Psoas muscle (tissue), 8 donors: ENCODE results near the gene HTR4. TPM values are rescaled to one million over a fixed set of nuclear protein-coding genes. Genes with fewer than 3 reads are reported as not detected.

Source experiments
- ATAC-seq, 4 donors: fragments of 200-7000 bp; cut with Tn5 transposase; one replicate each; pipeline ENCODE4 v1.9.1; 2020; ENCODE audit warnings: moderate library complexity in 3 of 4, mild to moderate bottlenecking in 2 of 4
- DNase-seq, 2 donors: peaks; one replicate each; pipeline ENCODE4 v3.0.0-alpha.2; 2020
- H3K27ac ChIP-seq: fragments of 200-600 bp; one replicate; pipeline ENCODE4 v1.8.0; 2022
- H3K27me3 ChIP-seq, 3 donors: fragments of 200-600 bp in 1 of 3; one replicate each; pipeline versions ENCODE4 v1.6.1 to v1.8.0; 2013 to 2022; ENCODE audit warnings: low read length in 2 of 3, mild to moderate bottlenecking in 2 of 3, moderate library complexity in 1 of 3; ENCODE audit not compliant: insufficient read depth in 3 of 3
- H3K36me3 ChIP-seq, 2 donors: fragments of 200-600 bp in 1 of 2; one replicate each; pipeline versions ENCODE4 v1.6.1 to v1.8.0; 2013 to 2022; ENCODE audit warnings: low read depth in 1 of 2, mild to moderate bottlenecking in 1 of 2, moderate library complexity in 1 of 2; ENCODE audit not compliant: insufficient read depth in 1 of 2
- H3K4me1 ChIP-seq: fragments of 200-600 bp; one replicate; pipeline ENCODE4 v1.8.0; 2022
- H3K4me3 ChIP-seq: fragments of 200-600 bp; one replicate; pipeline ENCODE4 v1.8.0; 2022; ENCODE audit warnings: mild to moderate bottlenecking
- H3K9me3 ChIP-seq: fragments of 200-600 bp; one replicate; pipeline ENCODE4 v1.8.0; 2022
- WGBS, 3 donors: extraction: QIAGEN DNeasy Blood & Tissue Kit; methylation state at CpG; one replicate each; pipeline versions ENCODE4 v1.1.6 to v1.1.7; 2013; 5-methylcytosine and 5-hydroxymethylcytosine counted together
- intact Hi-C, 2 donors: fragments of 100-400 bp; cut with DNase I; formaldehyde crosslinking; loops; one replicate each; pipeline versions ENCODE4 v1.11.0 to v1.14.2; 2022
- polyA plus RNA-seq, 3 donors: library from polyadenylated mRNA; stranded (reverse); fragments of 200-250 nt; gene quantifications; one replicate each; pipeline ENCODE4 v1.2.3, GENCODE V29; 2013
- total RNA-seq, 4 donors: library from RNA; stranded (reverse); fragmentation: NEBNext Ultra II Directional in 2 of 4; extraction: Animal tissue kit (Norgen Biotek cat#: 25700) in 2 of 4; gene quantifications; one replicate each; pipeline versions ENCODE4 v1.2.1 to v1.2.4, GENCODE V29; 2021 to 2023
- TF ChIP-seq, protein P1 (sequence below): fragments of 200-600 bp; IDR thresholded peaks from one replicate; pipeline ENCODE4 v1.8.0; 2022; ENCODE audit warnings: antibody characterized with exemption
- donor health status: healthy with polysubstance abuse.
- donor health status: DM: no; HTN: no; CAD: no; lungs with moderate emphysema.
- donor health status: Bipolar disorder and iron deficiency.
- donor health status: healthy.
- donor health status: DM: yes; HTN: yes; CAD: no.
- donor health status: DM: no; HTN: no; CAD: no.
- donor health status: DM: no; HTN: no; CAD: no.
- donor health status: DM: yes; HTN: yes; CAD: no.

Gene HTR4
- total and polyA plus RNA-seq, 7 donors: 0.01 to 0.46 (median 0.17) TPM; not detected in 3

DNA sequence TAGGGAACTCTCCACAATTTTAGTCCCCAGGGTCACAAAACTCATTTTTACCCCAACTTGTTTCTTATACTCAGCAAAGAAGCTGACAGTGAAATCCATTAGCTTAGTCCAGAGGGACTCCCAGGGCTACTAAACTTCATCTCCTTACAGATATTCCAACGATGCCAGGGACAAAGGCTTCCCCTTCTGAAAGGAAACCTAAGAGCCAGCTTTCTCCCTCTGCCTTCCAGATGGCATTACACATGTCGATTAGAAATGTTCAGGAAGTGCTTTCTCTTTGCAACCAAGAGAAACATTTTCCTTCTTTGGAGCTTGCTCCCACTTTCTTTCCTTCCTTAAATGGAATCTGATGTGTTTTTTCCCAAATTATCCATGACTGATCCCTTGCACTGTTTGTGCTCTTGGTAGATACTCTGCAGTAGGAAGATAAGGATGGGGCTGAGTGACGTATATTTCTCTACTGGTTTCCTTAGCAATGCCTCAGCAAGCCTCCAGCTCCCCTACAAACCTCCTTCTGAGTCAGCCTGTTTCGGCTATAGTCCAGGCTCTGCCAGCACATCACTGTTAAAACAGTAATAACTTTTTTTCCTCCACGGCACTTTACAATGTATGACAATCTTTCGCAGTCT lies 43.0 kb upstream of the HTR4 start:
- no peaks in the 10 kb centered on the region for H3K27me3 ChIP-seq
- no peak overlapping the region for H3K27ac ChIP-seq
- no peak overlapping the region for H3K4me3 ChIP-seq
- DNase-seq (no peak), ATAC-seq (no peak)
- 52 to 69% (median 57%) methylated on average over 6 of the region's 6 CpGs for whole genome bisulfite sequencing, 3 donors
- peaks cover 4% of the 10 kb centered on the region for H3K9me3 ChIP-seq
- no peaks in the 10 kb centered on the region for H3K36me3 ChIP-seq
- TF ChIP-seq, protein P1, sequence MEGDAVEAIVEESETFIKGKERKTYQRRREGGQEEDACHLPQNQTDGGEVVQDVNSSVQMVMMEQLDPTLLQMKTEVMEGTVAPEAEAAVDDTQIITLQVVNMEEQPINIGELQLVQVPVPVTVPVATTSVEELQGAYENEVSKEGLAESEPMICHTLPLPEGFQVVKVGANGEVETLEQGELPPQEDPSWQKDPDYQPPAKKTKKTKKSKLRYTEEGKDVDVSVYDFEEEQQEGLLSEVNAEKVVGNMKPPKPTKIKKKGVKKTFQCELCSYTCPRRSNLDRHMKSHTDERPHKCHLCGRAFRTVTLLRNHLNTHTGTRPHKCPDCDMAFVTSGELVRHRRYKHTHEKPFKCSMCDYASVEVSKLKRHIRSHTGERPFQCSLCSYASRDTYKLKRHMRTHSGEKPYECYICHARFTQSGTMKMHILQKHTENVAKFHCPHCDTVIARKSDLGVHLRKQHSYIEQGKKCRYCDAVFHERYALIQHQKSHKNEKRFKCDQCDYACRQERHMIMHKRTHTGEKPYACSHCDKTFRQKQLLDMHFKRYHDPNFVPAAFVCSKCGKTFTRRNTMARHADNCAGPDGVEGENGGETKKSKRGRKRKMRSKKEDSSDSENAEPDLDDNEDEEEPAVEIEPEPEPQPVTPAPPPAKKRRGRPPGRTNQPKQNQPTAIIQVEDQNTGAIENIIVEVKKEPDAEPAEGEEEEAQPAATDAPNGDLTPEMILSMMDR: no peak
- H3K4me1 ChIP-seq: no peaks in the 10 kb centered on the region
- intact Hi-C loops: no loop called here

DNA sequence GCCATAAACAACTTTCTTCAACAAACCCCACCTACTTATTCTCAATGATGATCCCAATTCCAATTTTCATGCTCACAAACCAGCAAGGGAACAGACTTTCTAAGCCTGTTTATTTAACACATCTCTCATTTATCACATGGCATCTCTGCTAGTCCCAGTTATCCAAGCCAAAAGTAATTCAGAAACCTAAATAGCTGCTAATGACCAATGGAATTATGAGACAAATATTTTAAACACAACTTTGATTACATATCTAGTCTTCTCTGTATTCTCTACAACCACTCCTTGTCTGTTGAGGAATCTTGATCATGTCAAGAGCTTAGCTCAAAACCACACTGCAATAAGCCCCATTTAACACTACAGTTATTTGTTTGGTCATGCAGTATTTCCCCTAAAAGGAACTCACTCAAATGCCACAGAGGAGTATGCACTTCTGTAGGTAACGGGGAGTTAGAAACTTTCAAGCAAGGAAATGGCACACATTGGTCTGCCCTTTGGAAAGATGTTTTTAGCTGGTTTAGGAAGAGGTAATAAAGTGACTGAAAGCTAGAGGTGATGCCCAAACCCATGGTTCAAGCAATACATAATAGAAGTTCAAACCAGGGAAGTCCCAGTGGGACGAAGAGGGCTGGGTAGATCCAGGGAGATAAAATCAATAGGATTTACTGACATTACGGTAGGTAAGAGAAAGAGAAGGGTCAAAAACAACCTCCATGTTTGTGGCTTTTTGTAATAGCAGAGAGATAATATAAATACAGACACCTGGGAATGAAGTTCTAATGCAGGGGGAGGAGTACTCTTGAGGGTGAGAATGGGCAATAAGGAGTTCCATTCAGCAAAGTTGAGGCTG lies 42.1 kb upstream of the HTR4 start:
- ATAC-seq (no peak), DNase-seq (no peak)
- intact Hi-C loops: no loop called here
- H3K36me3 ChIP-seq: no peaks in the 10 kb centered on the region
- no peaks in the 10 kb centered on the region for H3K27me3 ChIP-seq
- H3K4me1 ChIP-seq: no peaks in the 10 kb centered on the region
- H3K9me3 ChIP-seq: peaks cover 2% of the 10 kb centered on the region
- TF ChIP-seq, protein P1: no peak
- no peak overlapping the region for H3K27ac ChIP-seq
- 87 to 91% (median 91%) methylated on average over 3 of the region's 3 CpGs for WGBS, 3 donors
- no peak overlapping the region for H3K4me3 ChIP-seq

DNA sequence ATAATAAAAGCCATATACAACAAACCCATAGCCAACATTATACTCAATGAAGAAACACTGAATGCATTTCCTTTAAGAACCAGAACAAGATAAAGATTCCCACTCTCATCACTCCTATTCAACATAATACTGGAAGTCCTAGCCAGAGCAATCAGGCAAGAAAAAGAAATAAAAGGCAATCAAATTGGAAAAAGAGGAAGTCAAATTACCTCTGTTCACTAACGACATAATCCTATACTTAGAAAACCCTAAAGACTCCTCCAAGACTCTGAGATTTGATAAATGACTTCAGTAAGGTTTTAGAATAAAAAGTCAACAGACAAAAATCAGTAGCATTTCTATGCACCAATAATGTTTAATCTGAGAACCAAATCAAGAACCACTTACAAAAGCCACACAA lies 36.6 kb upstream of the HTR4 start:
- intact Hi-C loops: no loop called here
- Histone ChIP-seq H3K27ac (no peak overlapping the region), H3K4me3 (no peak overlapping the region), H3K9me3 (peaks cover 15% of the 10 kb centered on the region), H3K4me1 (no peaks in the 10 kb centered on the region), H3K27me3 (no peaks in the 10 kb centered on the region), H3K36me3 (no peaks in the 10 kb centered on the region)
- ATAC-seq (no peak), DNase-seq (no peak)
- WGBS, 3 donors: 59 to 72% (median 71%) methylated on average over 1 of the region's 1 CpG
- TF ChIP-seq, protein P1: no peak

DNA sequence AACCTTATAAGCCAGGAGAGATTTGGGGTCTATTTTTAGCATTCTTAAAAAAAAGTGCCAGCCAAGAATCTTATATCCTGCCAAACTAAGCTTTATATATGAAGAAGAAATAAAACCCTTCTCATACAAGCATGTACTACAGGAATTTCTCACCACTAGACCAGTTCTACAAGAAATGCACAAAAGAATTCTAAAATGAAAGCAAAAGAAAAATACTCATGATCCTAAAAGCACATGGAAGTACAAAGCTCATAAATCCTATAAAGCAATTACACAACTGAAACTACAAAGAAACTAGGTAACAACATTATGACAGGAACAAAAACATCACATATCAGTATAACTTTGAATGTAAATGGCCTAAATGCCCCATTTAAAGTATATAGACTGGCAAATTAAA lies 34.5 kb upstream of the HTR4 start:
- Histone ChIP-seq H3K4me3 (no peak overlapping the region), H3K27ac (no peak overlapping the region), H3K4me1 (no peaks in the 10 kb centered on the region), H3K9me3 (peaks cover 15% of the 10 kb centered on the region), H3K27me3 (no peaks in the 10 kb centered on the region), H3K36me3 (no peaks in the 10 kb centered on the region)
- ATAC-seq (no peak), DNase-seq (no peak)
- TF ChIP-seq, protein P1: no peak
- intact Hi-C loops: no loop called here
